ENCODE measurements around the gene H1-8. TPM values are rescaled to one million over a fixed set of nuclear protein-coding genes. Genes with fewer than 3 reads are reported as not detected.

Gene H1-8
- total RNA-seq, 2 donors from 2014 or later, result not detected

DNA sequence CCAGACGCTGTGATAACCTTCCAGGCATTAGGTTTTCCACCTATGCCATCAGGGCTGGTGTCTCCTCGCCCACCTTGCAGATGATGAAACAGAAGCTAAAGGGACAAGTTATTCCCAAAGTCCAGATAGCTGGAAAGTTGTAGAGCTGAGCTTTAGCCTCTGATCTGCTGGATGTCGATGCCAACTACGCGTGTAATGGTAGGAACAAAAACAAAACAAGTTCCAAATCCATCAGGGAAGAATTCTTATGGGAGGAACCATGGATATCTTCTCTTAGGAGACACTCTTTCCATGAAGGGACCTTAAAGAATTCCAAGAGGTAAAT, 42.7 kb upstream of the H1-8 start:
- Histone ChIP-seq H3K36me3 (peaks cover 5% of the 10 kb centered on the region), H3K27ac (no peak overlapping the region), H3K4me1 (ENCODE audit: control insufficient read depth in 1 of 2, low read depth in 2 of 2) (peaks cover 4 to 21% of the 10 kb centered on the region in 2 donors)

DNA sequence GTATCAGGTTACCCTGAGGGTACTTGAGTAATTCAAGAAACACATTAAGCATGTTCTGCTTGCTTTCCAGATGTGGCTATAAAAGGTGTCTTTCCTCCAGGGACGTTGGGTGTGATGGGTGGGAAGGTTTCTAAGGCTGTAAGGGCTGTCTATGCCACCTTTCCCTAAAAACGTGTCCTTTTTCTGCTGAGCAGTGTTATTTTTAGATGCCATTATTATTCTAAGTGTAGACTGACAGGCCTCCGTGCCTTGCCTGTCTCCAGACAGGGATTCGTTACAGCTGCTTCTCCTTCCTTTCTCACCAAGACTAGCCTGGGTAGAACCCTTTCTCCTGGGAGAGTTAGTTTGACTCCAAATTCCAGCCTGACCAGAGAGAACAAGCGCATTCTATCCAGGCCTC, 41.3 kb upstream of the H1-8 start:
- DNase-seq (ENCODE audit: low spot score), result no peak
- Histone ChIP-seq H3K27me3 (replicated peaks; ENCODE audit: insufficient read depth) (no peaks in the 10 kb centered on the region), H3K36me3 (peaks cover 5% of the 10 kb centered on the region), H3K4me1 (ENCODE audit: control insufficient read depth in 1 of 2, low read depth in 2 of 2) (peaks cover 5 to 31% of the 10 kb centered on the region in 2 donors), H3K4me3 (no peak overlapping the region), H3K27ac (no peak overlapping the region), H3K9me3 (no peaks in the 10 kb centered on the region)
- TF ChIP-seq, protein P1, sequence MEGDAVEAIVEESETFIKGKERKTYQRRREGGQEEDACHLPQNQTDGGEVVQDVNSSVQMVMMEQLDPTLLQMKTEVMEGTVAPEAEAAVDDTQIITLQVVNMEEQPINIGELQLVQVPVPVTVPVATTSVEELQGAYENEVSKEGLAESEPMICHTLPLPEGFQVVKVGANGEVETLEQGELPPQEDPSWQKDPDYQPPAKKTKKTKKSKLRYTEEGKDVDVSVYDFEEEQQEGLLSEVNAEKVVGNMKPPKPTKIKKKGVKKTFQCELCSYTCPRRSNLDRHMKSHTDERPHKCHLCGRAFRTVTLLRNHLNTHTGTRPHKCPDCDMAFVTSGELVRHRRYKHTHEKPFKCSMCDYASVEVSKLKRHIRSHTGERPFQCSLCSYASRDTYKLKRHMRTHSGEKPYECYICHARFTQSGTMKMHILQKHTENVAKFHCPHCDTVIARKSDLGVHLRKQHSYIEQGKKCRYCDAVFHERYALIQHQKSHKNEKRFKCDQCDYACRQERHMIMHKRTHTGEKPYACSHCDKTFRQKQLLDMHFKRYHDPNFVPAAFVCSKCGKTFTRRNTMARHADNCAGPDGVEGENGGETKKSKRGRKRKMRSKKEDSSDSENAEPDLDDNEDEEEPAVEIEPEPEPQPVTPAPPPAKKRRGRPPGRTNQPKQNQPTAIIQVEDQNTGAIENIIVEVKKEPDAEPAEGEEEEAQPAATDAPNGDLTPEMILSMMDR (IDR thresholded peaks at IDR 0.05), result no peak
- ATAC-seq (ENCODE audit: insufficient number of reproducible peaks, low FRiP score, low read depth), result no peak

More for the DNA sequence above, 42.7 kb upstream of the H1-8 start:
- DNase-seq (ENCODE audit: low spot score), result no peak
- no peaks in the 10 kb centered on the region for H3K27me3 ChIP-seq (replicated peaks; ENCODE audit: insufficient read depth)
- H3K9me3 ChIP-seq, result no peaks in the 10 kb centered on the region
- no peak overlapping the region for H3K4me3 ChIP-seq
- no peak for ATAC-seq (ENCODE audit: insufficient number of reproducible peaks, low FRiP score, low read depth)
- TF ChIP-seq, protein P1 (IDR thresholded peaks at IDR 0.05), result no peak

DNA sequence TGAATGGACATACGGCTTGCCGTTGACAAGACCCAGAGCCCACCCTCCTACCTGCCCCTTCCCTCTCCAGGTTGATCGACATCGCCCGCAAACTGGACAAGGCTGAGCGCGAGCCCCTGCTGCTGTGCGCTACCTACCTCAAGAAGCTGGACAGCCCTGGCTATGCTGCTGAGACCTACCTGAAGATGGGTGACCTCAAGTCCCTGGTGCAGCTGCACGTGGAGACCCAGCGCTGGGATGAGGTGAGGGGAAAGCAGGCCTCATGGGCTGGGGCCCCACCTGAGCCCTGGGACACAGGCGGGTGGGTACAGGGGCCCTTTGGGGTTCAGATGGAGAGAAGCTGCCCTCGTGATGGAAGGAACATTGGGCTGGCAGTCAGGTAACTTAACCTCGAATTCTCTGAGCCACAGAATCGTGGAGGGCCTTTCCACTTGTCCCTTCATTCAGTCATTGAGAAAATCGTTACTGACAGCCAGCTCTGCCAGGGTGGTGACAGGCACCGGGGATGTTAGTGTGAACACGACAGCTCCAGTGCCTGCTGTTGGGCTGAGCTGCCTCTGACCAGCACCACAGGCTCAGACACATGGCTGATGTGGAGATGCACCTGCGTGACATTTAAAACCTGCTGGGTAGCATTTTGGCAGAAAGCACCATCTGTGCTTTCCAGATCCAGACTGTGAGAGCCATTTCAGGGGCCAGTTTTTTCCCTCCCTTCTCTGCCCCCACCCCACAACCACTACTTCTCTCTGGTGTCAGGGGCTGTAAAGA, 40.1 kb upstream of the H1-8 start:
- H3K4me1 ChIP-seq (ENCODE audit: control insufficient read depth in 1 of 2, low read depth in 2 of 2), result peaks cover 9 to 42% of the 10 kb centered on the region in 2 donors
- H3K27me3 ChIP-seq (replicated peaks; ENCODE audit: insufficient read depth), result no peaks in the 10 kb centered on the region
- H3K36me3 ChIP-seq, result peaks cover 2% of the 10 kb centered on the region
- H3K9me3 ChIP-seq, result no peaks in the 10 kb centered on the region
- no peak overlapping the region for H3K4me3 ChIP-seq
- ATAC-seq (ENCODE audit: insufficient number of reproducible peaks, low FRiP score, low read depth) (no peak), DNase-seq (ENCODE audit: low spot score) (no peak)
- TF ChIP-seq, protein P1 (IDR thresholded peaks at IDR 0.05), result no peak
- H3K27ac ChIP-seq, result no peak overlapping the region

DNA sequence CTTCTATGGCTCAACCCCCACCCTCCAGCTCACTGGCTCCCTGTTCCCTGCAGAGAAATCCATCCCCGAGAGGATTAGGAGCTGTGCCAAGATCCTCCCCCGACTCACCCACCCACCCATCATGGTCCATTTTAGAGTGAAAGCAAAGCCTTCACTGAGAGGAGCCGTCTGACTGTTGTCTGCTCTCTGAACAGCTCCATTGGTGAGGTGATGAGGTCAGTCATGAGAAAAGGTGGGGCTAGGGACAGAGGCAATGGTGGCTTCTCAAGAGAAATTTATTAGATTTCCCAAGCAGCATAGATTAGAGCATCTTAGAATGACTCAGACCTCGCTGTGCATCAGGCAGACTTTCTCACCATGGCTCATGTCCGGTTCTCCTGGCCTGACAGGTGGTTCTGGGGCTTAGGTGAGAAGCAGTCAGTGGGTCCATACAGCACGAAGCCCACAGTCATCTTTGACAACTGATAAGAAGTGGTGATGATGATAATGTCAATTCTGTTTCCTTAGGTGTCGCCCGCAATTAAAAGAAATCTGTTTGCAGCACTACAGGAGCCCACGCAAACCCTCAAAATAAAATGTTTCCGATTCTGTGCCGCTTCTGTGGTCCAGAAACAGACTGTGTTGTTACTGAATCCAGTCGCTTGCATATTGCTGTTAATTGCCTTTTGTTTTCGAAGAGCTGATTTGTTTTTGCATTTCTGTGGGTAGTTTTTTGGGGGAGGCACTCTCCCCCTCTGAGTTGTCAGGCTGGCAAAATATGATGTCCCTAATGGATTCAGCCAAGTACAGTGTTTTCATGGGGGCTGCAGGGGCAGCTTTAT, 39.3 kb upstream of the H1-8 start:
- DNase-seq (ENCODE audit: low spot score) (no peak), ATAC-seq (ENCODE audit: insufficient number of reproducible peaks, low FRiP score, low read depth) (no peak)
- H3K27ac ChIP-seq, result no peak overlapping the region
- H3K4me1 ChIP-seq (ENCODE audit: control insufficient read depth in 1 of 2, low read depth in 2 of 2), result peaks cover 9 to 44% of the 10 kb centered on the region in 2 donors
- H3K4me3 ChIP-seq, result no peak overlapping the region
- TF ChIP-seq, protein P1 (IDR thresholded peaks at IDR 0.05), result no peak
- no peaks in the 10 kb centered on the region for H3K27me3 ChIP-seq (replicated peaks; ENCODE audit: insufficient read depth)
- peaks cover 2% of the 10 kb centered on the region for H3K36me3 ChIP-seq
- H3K9me3 ChIP-seq, result no peaks in the 10 kb centered on the region

DNA sequence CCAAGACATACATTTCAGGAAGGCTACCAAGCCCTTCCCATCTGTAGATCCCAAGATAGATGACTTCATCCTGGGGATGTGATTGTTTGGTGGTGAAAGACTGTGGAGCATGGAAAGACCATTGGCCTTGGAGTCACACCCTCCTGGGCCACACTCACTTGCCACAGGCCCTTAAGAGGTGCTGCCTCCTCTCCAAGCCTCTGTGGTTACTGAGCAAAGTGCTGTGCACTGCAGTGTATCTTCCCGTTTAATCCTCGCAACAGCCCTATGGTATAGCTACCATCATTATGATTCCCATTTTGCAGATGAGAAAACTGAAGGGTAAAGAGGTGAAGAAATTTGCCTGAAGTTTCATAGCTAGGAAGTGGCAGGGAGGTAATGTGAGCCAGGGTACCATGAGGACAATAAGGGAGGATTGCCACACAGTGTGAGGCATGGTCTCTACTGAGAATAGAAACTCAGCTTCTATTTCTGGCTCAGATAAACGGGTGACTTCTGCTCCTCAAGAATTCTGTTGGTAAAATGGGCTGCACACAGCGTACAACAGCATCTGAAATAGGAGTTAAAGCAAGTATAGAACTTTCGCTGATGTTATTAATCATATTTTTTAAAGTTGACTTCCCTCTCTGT, 38.4 kb upstream of the H1-8 start:
- Histone ChIP-seq H3K4me3 (no peak overlapping the region), H3K27me3 (replicated peaks; ENCODE audit: insufficient read depth) (no peaks in the 10 kb centered on the region), H3K27ac (peak overlapping the region; percentile 45 to 62), H3K4me1 (ENCODE audit: control insufficient read depth in 1 of 2, low read depth in 2 of 2) (peaks cover 9 to 38% of the 10 kb centered on the region in 2 donors), H3K36me3 (peaks cover 2% of the 10 kb centered on the region), H3K9me3 (no peaks in the 10 kb centered on the region)
- no peak for DNase-seq (ENCODE audit: low spot score)
- TF ChIP-seq, protein P1 (IDR thresholded peaks at IDR 0.05), result no peak
- ATAC-seq (ENCODE audit: insufficient number of reproducible peaks, low FRiP score, low read depth), result no peak

Measured in thoracic aorta (tissue), 2 donors.